Measurements from ENCODE around the gene AGTR1. TPM values are rescaled to one million over a fixed set of nuclear protein-coding genes. Genes with fewer than 3 reads are reported as not detected.

Gene AGTR1
- total RNA-seq, 2 experiments from 2014 or later: not detected

GRCh38 chr3:148707601-148708380 is 10.1 kb downstream of the AGTR1 start:
- no peak for TF ChIP-seq CTCF (IDR thresholded peaks at IDR 0.05)
- Histone ChIP-seq H3K27ac (ENCODE audit: low read depth in 1 of 2, low read length in 2 of 2) (no peak overlapping the region), H3K27me3 (ENCODE audit: control insufficient read depth in 1 of 2, insufficient read depth in 2 of 2, low read length in 2 of 2) (no peaks in the 10 kb centered on the region), H3K4me3 (ENCODE audit: low read length) (no peak overlapping the region), H3K9me3 (ENCODE audit: control insufficient read depth in 1 of 2, insufficient read depth in 1 of 2, low read length in 2 of 2) (no peaks in the 10 kb centered on the region), H3K4me1 (ENCODE audit: insufficient read depth, low read length) (no peaks in the 10 kb centered on the region), H3K36me3 (ENCODE audit: insufficient read depth, low read length) (no peaks in the 10 kb centered on the region)
- H3K27me3 Mint-ChIP-seq: no peaks in the 10 kb centered on the region
- ChIA-PET POLR2A (no interaction called here), CTCF (no interaction called here)
- no peaks in the 10 kb centered on the region for H3K4me1 Mint-ChIP-seq (ENCODE audit: low read depth)
- no peaks in the 10 kb centered on the region for H3K36me3 Mint-ChIP-seq (ENCODE audit: low read depth)
- no peak for ATAC-seq (ENCODE audit: poor library complexity)
- H3K9me3 Mint-ChIP-seq: no peaks in the 10 kb centered on the region
- H3K27ac Mint-ChIP-seq: no peak overlapping the region
- no peak for DNase-seq
- intact Hi-C loops (cut with DNase I, micrococcal nuclease): no loop called here
- no peak overlapping the region for H3K4me3 Mint-ChIP-seq

- POLR2A ChIA-PET: no interaction called here
- H3K4me1 Mint-ChIP-seq (ENCODE audit: low read depth): no peaks in the 10 kb centered on the region
- H3K4me3 Mint-ChIP-seq: no peak overlapping the region
- no peaks in the 10 kb centered on the region for H3K27me3 Mint-ChIP-seq
- Histone ChIP-seq H3K4me3 (ENCODE audit: low read length) (no peak overlapping the region), H3K9me3 (ENCODE audit: control insufficient read depth in 1 of 2, insufficient read depth in 1 of 2, low read length in 2 of 2) (no peaks in the 10 kb centered on the region), H3K36me3 (ENCODE audit: insufficient read depth, low read length) (no peaks in the 10 kb centered on the region), H3K4me1 (ENCODE audit: insufficient read depth, low read length) (no peaks in the 10 kb centered on the region), H3K27ac (ENCODE audit: low read depth in 1 of 2, low read length in 2 of 2) (no peak overlapping the region), H3K27me3 (ENCODE audit: control insufficient read depth in 1 of 2, insufficient read depth in 2 of 2, low read length in 2 of 2) (no peaks in the 10 kb centered on the region)
- CTCF ChIA-PET: no interaction called here
- H3K36me3 Mint-ChIP-seq (ENCODE audit: low read depth): no peaks in the 10 kb centered on the region
- no peak for ATAC-seq (ENCODE audit: poor library complexity)
- no peaks in the 10 kb centered on the region for H3K9me3 Mint-ChIP-seq
- DNase-seq: no peak
- TF ChIP-seq CTCF (IDR thresholded peaks at IDR 0.05): no peak
- no peak overlapping the region for H3K27ac Mint-ChIP-seq
- intact Hi-C loops (cut with DNase I, micrococcal nuclease): no loop called here
Observed at GRCh38 chr3:148708409-148708808, 10.7 kb downstream of the AGTR1 start.

DNA sequence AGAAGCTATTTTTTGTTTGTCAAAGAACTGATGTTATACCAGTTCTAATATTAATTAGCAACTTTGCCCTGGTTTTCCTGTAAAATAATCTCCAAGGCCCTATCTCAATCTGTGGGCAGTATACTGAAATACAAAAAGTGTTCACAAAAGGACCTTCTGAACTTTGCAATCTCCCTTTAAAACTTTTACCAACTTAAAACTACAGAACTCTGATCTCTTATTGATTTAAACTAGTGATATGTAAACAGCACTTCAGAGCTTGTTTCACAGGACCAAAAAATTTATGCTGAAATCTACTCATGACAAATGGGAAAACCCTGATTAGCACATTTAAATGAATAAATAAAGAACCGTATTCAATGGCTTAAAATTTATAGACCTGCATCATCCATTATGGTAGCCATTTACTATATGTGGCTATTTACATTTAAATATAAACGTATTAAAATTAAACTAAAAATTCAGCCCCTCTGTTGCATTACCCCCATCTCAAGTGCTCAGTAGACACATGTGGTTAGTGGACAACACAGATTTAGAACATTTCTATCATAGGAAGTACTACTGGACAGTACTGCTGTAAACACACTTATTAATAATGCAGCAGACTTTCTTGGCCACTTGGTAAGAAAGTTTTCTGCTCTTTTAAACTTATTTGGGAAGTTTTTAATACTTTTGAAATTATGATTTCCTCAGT is 12.0 kb downstream of the AGTR1 start:
- no peaks in the 10 kb centered on the region for H3K27me3 ChIP-seq (ENCODE audit: control insufficient read depth in 1 of 2, insufficient read depth in 2 of 2, low read length in 2 of 2)
- Mint-ChIP-seq H3K27ac (no peak overlapping the region), H3K36me3 (ENCODE audit: low read depth) (no peaks in the 10 kb centered on the region), H3K9me3 (no peaks in the 10 kb centered on the region), H3K4me1 (ENCODE audit: low read depth) (no peaks in the 10 kb centered on the region), H3K27me3 (no peaks in the 10 kb centered on the region), H3K4me3 (no peak overlapping the region)
- ATAC-seq (ENCODE audit: poor library complexity) (no peak), DNase-seq (no peak)
- H3K36me3 ChIP-seq (ENCODE audit: insufficient read depth, low read length): no peaks in the 10 kb centered on the region
- H3K9me3 ChIP-seq (ENCODE audit: control insufficient read depth in 1 of 2, insufficient read depth in 1 of 2, low read length in 2 of 2): no peaks in the 10 kb centered on the region
- no peak overlapping the region for H3K27ac ChIP-seq (ENCODE audit: low read depth in 1 of 2, low read length in 2 of 2)
- H3K4me3 ChIP-seq (ENCODE audit: low read length): no peak overlapping the region
- POLR2A ChIA-PET: no interaction called here
- no peak for TF ChIP-seq CTCF (IDR thresholded peaks at IDR 0.05)
- CTCF ChIA-PET: no interaction called here
- intact Hi-C loops (cut with DNase I, micrococcal nuclease): no loop called here
- no peaks in the 10 kb centered on the region for H3K4me1 ChIP-seq (ENCODE audit: insufficient read depth, low read length)

Data from CD4-positive, alpha-beta T cell (primary cell).